ENCODE results near the gene IGSF8. TPM values are rescaled to one million over a fixed set of nuclear protein-coding genes. Genes with fewer than 3 reads are reported as not detected.
A peak's percentile ranks its signal among the peaks of the same experiment; 100 is the strongest.
"Not testable (repeated sequence)": the region's sequence is repeated elsewhere in the genome, so short reads cannot be mapped to it uniquely, and the experiment has no call there.

Gene IGSF8
- total RNA-seq, 1 donor from 2014 or later = 21.9 TPM

GRCh38 chr1:160112357-160112756, 13.9 kb upstream of the IGSF8 start:
- no peak for DNase-seq (ENCODE audit: missing footprints)
- intact Hi-C loops (cut with DNase I) = no loop called here
- no peak for ATAC-seq

GRCh38 chr1:160111462-160111861, 13.0 kb upstream of the IGSF8 start:
- intact Hi-C loops (cut with DNase I); ATAC-seq; DNase-seq (ENCODE audit: missing footprints): not testable (repeated sequence)

- intact Hi-C loops (cut with DNase I) = no loop called here
- DNase-seq (ENCODE audit: missing footprints) (no peak), ATAC-seq (no peak)
These were observed 11.3 kb upstream of the IGSF8 start for GRCh38 chr1:160109686-160110085.

GRCh38 chr1:160108888-160109662, 10.7 kb upstream of the IGSF8 start:
- DNase-seq (ENCODE audit: missing footprints) (no peak), ATAC-seq (no peak)
- intact Hi-C loops (cut with DNase I) = no loop called here

- DNase-seq (ENCODE audit: missing footprints) = no peak
- intact Hi-C loops (cut with DNase I) = no loop called here
- ATAC-seq = no peak
These were observed 9.1 kb upstream of the IGSF8 start for GRCh38 chr1:160107512-160107911.

- no peak for DNase-seq (ENCODE audit: missing footprints)
- intact Hi-C loops (cut with DNase I) = no loop called here
- ATAC-seq = no peak
These were observed 6.7 kb upstream of the IGSF8 start for GRCh38 chr1:160105155-160105554.

GRCh38 chr1:160104486-160104885, 6.1 kb upstream of the IGSF8 start:
- no peak for DNase-seq (ENCODE audit: missing footprints)
- no peak for ATAC-seq
- intact Hi-C loops (cut with DNase I) = loop anchor here (5.0 kb wide), 1 partner anchor 273 kb away; no protein-coding TSS in a partner anchor

- intact Hi-C loops (cut with DNase I) = loop anchor here (5.0 kb wide), 1 partner anchor 273 kb away; no protein-coding TSS in a partner anchor
- ATAC-seq (no peak), DNase-seq (ENCODE audit: missing footprints) (no peak)
These were observed 5.4 kb upstream of the IGSF8 start for GRCh38 chr1:160103658-160104408.

GRCh38 chr1:160101717-160102522, 3.5 kb upstream of the IGSF8 start:
- ATAC-seq = no peak
- DNase-seq (ENCODE audit: missing footprints) = no peak
- intact Hi-C loops (cut with DNase I) = loop anchor here (1.0 to 5.0 kb wide), 5 partner anchors 91 to 275 kb away; no protein-coding TSS in a partner anchor

- ATAC-seq (peak; percentile 38), DNase-seq (ENCODE audit: missing footprints) (peak; percentile 89)
- intact Hi-C loops (cut with DNase I) = loop anchor here (1.0 to 5.0 kb wide), 4 partner anchors 118 to 276 kb away; no protein-coding TSS in a partner anchor
These were observed 2.8 kb upstream of the IGSF8 start for GRCh38 chr1:160101037-160101716.

- DNase-seq (ENCODE audit: missing footprints) = no peak
- no peak for ATAC-seq
- intact Hi-C loops (cut with DNase I) = loop anchor here (2.0 to 5.0 kb wide), 3 partner anchors 119 to 277 kb away; no protein-coding TSS in a partner anchor
These were observed 1.4 kb upstream of the IGSF8 start for GRCh38 chr1:160099716-160100375.

GRCh38 chr1:160098852-160099561, 588 bp upstream of the IGSF8 start:
- ATAC-seq (peak; percentile 92), DNase-seq (ENCODE audit: missing footprints) (peak; percentile 98)
- intact Hi-C loops (cut with DNase I) = no loop called here

- intact Hi-C loops (cut with DNase I) = no loop called here
- no peak for DNase-seq (ENCODE audit: missing footprints)
- ATAC-seq = no peak
These were observed 1.1 kb downstream of the IGSF8 start for GRCh38 chr1:160097151-160097910.

GRCh38 chr1:160096274-160097116, 1.9 kb downstream of the IGSF8 start:
- no peak for DNase-seq (ENCODE audit: missing footprints)
- intact Hi-C loops (cut with DNase I) = no loop called here
- ATAC-seq = no peak

GRCh38 chr1:160095382-160096105, 2.9 kb downstream of the IGSF8 start:
- ATAC-seq (no peak), DNase-seq (ENCODE audit: missing footprints) (no peak)
- intact Hi-C loops (cut with DNase I) = no loop called here

Measured in Right ventricle myocardium inferior (tissue), 1 donor.